GM03348 (cell line): ENCODE measurements around the gene FANCC.
"Not testable (repeated sequence)": the region's sequence is repeated elsewhere in the genome, so short reads cannot be mapped to it uniquely, and the experiment has no call there.

Experiments
- DNase-seq: peaks from one replicate; pipeline ENCODE4 v3.0.0; 2012; ENCODE audit warnings: low spot score

FANCC gene

DNA sequence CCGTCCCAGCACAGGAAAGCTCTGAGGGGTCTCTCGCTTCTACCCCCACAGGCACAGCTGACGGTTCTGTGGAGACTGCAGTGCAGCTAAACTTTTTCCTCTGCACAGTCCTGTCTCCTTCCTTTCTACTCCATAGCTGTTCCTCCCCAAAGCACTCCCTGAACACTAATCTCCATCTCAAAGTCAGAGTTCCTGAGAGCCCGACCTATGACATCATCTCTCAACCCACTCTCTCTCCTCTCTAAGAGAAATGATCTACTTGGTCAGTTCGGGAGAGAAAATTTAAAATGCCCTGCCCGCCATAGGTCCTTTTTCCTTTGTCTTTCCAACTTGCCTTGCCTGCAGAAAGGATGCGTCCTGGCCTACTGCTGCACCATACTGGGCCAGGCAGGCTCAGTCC, 90.6 kb downstream of the FANCC start:
- DNase-seq, result no peak

DNA sequence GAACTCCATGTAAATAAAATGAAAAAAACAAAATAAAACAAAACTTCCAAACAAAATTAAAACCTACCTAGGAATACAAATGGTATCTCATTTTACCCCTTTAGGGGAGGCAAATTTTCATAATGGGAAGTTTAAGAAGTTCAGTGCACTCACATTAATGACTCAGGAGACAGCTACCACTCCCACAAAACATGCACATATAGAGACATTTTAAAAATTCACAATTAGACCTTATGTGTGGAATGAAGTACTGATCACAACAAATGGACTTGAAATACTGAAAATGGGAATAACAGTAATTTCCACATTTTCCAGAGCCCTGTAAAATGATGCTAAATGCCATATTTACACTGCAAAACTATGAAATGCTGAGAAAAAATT, 91.8 kb downstream of the FANCC start:
- DNase-seq, result no peak

DNA sequence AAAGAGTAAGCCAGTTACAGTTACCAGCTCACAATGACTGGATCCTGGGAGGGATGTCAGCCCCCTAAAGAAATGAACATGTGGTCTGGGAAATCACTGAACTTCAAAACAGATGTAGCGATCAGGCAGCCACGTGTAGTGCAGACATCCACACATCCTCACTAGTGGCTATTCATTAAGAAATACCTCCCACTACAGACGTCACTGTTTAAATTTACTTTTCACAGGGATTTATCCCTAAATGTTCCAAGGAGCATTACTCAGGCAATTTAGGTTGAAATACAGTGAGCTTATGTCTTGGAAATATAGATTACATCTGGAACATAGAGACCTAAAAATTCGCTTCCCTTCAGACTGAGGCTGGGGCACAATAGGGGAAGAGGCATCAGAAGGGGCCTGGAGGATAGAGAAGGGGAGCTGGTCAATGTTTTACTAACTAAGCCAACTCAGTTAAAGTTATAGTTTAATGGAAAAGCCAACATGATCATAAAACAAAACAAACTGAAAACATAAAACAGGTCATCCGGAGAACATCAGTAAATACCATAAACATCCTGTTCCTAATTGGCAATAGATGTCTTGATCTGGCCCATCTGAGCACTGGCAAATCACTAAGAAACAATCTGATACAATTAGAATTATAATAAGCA, 92.3 kb downstream of the FANCC start:
- no peak for DNase-seq

DNA sequence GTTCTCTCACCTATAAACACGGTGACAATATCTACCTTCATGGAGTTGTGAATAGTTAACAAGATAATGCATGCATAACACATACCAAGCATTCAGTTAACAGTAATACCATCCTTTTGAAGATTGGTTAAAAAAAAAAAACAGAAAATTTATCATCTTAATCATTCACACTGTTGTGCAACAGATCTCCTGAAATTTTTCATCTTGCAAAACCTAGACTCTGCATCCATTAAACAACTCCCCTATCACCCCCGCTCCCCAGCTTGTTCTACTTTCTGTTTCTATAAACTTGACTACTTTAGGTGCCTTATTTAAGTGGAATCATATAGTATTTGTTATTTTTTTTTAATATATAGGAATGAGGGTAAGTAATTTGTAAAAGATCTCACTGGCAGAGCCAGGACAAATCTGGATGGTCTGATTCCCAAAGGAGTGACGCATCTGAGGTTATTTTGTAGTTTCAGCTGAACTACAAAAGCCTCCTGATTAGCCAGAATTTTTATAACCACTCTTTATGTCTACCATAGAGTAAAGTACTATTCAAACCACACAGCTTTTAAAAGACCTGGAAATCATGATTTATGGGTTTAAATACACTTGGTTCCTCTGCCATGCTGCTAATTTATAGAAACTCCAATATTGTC, 93.0 kb downstream of the FANCC start:
- no peak for DNase-seq

DNA sequence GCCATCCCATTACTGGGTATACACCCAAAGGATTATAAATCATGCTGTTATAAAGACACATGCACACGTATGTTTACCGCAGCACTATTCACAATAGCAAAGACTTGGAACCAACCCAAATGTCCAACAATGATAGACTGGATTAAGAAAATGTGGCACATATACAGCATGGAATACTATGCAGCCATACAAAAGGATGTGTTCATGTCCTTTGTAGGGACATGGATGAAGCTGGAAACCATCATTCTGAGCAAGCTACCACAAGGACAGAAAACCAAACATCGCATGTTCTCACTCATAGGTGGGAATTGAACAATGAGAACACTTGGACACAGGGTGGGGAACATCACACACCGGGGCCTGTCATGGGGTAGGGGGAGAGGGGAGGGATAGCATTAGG, 97.2 kb downstream of the FANCC start:
- DNase-seq, result not testable (repeated sequence)

DNA sequence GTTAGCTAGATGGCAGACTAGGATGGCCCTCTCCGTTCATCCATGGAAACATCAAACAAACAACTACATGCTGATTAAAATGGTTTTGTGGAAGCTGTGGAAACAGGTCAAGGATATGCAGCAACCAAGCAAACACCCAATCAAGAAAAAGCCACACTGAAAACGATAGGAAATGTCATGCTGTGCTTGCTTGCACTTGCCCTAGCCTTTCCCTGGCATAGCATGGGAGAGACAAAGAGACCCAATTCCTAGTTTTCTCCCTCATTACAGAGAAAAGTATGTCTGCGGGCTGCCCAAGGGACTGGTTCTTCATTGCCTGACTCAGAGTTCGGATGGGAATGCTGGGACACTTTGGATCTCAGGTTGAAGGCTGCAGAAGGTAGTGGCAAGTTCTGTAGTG, 98.7 kb downstream of the FANCC start:
- DNase-seq, result no peak

DNA sequence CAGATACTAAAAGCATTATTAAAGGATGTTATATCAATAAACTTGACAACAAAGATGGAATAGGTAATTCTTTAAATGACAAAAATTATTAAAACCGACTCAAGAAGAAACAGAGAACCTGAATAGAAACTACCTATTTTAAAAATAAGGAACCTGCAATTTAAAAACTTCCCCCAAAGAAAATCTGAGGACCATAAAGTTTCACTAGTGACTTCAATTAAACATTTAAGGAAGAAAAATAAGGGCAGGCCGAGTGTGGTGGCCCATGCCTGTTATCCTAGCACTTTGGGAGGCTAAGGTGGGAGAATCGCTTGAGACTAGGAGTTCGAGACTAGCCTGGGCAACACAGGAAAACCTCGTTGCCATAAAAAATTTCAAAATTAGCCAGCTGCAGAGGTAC, 99.6 kb downstream of the FANCC start:
- DNase-seq, result no peak

DNA sequence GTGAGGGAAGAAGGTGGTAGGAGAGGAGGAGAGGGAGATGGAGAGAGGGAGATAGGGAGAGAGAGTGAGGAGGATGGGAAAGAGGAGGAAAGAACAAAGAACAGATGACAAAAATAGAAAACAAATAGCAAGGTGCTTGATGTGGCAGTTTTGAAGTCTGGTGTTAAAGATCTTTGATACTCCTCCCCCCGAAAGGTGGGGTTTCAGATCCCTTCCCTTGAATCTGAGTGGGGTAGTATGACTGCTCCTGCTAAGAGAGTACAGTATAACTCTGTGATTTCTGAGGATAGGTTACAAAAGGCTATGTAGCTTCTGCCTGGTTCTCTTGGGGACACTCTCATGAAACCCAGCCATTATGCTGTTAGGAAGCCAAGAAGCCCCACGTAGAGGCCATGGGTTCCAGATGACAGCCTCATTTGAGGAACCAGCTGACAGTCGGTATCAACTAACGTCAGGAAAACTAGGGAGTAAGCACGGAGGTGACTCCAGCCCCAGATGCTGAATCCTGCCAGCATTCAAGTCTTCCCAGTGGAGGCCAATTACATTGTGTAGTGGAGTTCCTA, 102.1 kb downstream of the FANCC start:
- DNase-seq, result no peak

DNA sequence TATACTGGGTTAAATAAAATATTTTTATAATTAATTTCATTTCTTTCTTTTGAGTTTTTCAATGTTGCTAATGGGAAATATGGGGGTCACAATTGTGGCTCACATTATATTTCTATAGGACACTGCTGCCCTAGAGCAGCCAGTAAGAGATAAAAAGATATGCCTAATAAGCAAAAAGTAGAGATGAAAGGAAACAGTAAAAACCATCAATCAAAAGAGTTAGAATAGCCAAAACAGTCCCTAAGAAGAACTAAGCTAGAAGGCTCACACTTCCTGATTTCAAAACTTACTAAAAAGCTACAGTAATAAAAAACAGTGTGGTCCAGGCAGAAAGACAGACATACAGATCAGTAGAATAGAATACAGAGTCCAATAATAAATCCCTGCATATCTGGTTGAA, 104.4 kb downstream of the FANCC start:
- no peak for DNase-seq

DNA sequence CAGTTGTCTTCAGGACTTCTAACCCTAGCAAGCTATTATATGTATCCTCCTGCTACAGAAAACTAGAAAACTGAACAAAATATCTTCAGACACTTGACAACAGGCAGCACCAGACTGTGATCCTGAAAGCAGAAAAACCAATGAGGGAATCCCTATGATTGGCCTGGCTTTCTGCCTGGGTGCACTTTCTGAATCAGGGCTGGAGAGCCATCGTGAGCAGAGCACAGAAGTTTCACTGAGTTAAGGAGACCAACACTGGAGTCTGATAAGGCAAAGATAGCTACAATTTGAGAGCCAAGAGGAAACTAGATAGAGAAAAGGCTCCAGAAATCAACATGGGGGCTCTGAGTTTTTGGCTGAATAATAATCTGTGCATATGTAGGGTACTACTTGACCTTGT, 106.5 kb downstream of the FANCC start:
- no peak for DNase-seq

DNA sequence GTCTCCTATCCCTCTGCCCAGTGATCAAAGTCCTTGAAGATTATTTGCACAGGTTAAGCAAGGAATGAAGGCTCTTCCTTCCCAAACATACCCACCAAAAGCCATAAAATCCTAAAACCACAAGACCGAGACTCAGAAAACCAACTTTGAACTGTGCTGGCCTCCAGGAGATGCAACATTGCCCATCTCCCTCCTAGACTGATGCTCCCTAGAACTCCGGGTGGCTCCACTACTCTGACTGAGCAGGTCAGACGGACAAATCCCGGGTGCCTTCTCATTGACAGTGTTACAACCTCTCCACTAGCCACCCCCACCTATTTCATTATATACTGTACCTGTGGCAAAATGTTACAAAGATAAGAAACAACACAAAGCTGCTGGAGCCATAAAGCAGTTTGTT, 110.1 kb downstream of the FANCC start:
- DNase-seq, result no peak

DNA sequence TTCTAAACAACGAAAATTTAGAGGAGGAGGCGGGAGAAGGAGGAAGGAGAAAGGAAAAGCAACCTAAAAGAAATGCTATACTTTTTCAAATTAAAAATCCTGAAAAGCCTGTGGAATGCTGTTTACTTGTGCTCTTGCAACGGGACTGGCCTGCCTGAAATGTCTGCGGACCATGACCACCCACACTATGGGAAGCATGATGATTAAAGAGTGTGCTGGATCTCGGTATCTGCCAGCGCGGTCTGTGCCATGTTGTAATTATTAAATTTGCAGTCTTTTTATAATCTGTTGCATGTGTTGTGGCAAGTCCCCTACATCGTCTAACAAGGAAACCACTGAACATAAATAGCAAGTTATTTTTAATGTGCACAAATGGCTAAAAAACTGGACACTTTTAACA, 111.4 kb downstream of the FANCC start:
- peak; percentile 74 for DNase-seq

DNA sequence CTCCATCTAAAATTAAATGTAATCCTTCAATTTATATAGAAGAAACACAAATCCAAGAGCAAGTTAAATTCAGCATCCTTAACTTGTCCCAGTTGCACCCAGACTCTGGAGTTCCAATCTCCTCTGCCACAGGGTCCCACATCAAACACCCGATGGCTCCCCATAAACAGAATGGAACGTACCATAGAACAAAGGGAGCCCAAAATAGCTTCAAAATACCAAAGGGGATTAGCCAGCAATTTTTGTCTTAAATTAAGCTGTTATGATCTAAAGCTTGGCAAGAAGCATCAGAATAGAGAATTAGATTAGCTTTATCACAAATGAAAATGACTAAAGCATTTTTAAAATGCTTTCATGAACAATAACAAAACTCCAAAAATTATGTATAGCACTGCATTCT, 112.8 kb downstream of the FANCC start:
- no peak for DNase-seq

DNA sequence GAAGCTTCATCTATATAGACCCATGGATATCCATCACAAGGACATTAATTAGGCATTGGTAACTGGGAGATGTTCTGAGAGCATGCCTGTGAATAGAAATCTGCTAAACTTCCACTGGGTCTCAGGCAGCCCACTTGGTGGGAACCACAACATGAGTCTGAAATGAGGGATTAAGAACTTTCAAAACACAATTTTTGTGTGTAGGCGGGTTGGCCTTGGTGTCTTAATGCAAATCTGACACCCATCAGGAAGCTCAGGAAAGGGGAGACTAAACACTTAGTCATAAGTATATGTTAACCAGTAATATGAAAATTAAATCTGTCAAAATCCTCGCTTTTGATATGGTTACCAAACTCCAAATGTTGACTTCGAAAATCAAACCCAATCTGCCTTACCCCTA, 113.2 kb downstream of the FANCC start:
- DNase-seq, result no peak

DNA sequence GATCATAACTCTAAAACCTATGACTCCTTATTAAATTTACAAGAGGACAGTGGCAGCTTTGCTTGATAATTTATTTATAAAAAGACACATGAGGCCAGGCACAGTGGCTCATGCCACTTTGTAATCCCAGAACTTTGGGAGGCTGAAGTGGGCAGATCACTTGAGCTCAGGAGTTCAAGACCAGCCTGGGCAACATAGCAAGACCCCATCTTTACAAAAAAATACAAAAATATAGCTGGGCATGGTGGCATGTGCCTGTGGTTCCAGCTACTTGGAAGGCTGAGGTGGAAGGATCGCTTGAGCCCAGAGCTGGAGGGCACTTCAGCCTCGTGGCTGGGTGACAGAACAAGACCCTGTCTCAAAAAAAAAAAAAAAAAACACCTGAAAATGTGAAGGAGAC, 114.5 kb downstream of the FANCC start:
- not testable (repeated sequence) for DNase-seq

DNA sequence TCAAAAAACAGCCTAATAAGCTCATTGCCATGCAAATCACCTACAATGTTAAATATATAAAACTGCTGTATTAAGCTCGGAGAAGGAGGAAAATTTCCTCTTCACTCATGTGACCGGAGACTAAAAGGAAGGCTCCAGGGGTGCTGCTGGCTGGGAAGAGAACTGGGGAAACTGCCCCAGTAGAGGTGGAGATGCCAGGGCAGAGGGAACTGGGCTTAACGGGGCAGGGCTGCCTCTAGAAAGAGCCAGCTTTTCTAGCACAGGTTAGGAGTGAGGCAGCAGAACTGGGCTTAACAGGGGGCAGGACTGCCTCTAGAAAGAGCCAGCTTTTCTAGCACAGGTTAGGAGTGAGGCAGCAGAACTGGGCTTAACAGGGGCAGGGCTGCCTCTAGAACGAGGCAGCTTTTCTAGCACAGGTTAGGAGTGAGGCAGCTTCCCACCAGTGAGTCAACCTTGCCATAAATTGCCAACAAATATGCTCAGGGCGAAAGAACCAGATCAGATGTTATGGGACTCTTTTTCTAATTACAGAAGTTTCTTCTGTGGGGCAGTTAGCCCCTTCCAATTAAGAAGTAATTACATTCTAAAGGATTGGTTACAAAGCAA, 115.3 kb downstream of the FANCC start:
- DNase-seq, result no peak

DNA sequence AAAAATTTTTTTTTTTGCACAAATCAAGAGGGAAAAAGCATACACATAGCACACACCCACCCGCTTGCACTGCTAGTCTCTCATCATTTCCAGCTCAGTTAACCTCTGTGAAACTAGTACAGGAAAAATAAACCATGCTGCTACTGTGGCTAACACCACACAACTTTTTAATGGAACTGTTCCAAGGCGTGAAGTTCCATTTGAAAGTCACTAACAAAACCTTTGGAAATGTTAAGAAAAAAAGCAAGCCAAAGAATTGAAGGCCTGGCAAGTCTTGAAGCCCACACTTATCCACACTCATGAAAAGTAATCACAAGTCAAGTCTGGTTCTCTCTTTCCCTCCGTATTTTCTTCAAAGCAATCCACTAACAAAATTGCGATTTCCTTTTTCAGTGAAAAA, 116.3 kb downstream of the FANCC start:
- DNase-seq, result no peak

DNA sequence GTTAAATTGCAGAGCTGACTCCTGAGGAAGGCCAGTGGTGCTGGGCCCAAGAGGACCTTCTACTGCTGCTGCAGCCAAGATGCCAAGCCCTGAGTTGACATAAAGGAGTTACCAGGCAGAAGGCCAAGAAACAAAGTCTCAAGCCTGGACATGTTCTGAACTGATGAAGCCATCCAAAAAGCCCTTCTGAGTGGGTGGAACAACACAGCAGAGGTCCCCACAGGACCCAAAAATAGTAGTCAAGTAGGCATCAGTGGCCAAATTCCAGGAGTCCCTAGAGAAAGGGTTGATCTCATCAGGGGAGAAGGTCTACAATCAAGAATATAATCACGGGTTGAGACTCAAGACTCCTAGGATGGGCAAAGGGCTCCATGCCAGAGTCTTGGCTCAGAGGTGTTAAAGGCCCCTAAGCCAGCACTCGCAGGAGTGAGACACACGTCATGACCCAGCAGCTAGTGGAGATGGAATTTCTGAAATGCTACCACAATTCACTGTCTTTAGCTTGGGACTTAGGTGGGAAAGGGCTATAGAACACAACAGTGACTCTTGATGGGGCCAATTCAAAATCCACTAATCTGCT, 119.7 kb downstream of the FANCC start:
- peak; percentile 39 for DNase-seq

DNA sequence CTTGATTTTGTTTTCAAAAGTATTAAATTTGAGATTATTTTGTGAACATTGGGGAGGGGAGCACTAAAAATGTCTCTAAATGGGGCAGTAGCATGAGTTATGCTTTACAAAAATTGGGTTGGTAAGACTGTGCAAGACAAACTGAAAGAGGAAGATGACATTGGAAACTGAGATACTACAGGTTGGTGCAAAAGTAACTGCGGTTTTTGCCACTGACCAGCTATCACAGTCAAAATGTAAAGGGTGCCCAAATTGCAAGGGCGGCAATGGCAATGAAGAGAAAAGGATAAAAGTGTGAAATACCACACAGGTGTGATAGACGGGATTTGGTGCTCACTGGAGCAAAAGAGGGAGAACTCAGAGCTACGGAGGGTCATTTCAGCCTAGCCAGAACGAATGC, 124.0 kb downstream of the FANCC start:
- DNase-seq, result no peak

DNA sequence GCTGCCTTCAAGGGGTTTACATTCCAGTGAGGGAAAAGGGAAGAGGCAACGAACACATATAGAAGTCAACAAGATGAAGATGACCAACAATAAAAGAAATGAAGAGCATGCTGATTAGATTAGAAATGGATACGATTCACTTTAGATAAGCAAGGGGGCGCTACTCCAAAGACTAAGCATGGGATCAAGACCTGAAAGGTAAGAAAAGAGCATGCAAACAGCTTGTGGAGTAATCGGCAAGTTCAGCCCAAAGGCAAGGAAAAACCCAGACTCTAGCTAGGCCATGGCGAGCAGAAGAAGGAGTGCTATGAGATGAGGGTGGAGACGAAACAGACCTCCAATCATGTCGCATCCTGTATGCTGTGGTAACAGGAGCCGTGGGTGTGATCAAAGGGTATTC, 124.4 kb downstream of the FANCC start:
- no peak for DNase-seq

DNA sequence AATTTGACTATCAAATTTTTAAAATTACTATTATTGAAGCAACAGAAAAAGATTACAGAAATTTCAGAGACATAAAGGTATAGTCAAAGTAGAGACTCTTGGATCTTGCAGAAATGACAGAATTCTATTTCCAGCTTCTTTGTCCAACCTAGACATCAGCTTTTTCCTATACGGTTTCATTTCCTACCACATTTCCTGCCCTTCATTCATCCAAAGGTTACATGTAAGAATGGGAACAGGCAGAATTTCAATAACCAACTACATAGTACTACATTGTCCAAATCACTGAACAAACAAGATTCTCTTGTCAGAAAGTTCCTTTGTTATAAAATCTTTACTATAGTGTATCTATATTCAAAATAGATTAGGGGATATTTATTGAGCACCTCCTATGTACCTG, 124.9 kb downstream of the FANCC start:
- DNase-seq, result no peak

DNA sequence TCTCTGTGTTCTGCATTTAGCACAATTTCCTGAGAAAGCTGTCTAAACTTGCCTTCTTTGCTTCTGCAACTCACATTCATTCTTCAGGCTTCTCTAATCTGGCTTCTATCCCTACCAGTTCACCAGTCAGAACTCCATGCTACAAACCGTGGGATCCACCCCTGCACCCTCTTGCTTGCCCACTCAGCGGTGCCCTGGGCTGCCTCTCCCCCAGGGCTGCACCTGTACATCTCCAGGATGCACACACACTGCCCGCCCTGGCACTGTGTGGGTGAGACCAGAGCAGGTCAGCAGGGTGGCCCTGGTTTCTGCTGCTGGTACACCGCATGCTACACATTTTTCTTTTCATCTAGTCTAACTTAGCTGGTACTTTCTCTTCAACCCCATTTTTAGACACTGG, 127.1 kb downstream of the FANCC start:
- no peak for DNase-seq
